Measurements from ENCODE around the gene MRPS27. TPM values are rescaled to one million over a fixed set of nuclear protein-coding genes. Genes with fewer than 3 reads are reported as not detected.
"Not testable (repeated sequence)": the region's sequence is repeated elsewhere in the genome, so short reads cannot be mapped to it uniquely, and the experiment has no call there.

The MRPS27 gene
- total RNA-seq, 2 experiments from 2014 or later = 25.0 to 26.1 TPM

DNA sequence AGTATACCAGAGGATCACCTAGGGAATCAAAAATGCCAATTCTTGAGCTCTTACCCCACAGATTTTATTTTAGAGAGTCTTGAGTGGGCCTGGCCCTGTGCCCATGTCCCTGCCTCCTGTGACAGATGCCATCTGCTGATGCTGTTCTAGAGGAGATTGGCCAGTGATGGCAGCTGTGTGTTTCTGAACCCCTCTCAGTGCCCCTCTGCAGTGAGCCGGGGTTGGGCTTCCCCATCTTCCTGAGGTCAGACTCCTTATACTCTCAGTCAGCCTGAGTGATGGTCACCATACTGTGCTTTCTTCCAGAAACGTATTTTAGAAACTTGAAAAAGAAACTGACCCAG is 6.2 kb upstream of the MRPS27 start:
- H3K36me3 ChIP-seq (ENCODE audit: insufficient read depth, low read length) = peaks cover 52% of the 10 kb centered on the region
- POLR2A ChIA-PET = no interaction called here
- Mint-ChIP-seq H3K27me3 (no peaks in the 10 kb centered on the region), H3K27ac (no peak overlapping the region), H3K9me3 (no peaks in the 10 kb centered on the region), H3K4me1 (ENCODE audit: low read depth) (peaks cover 8% of the 10 kb centered on the region), H3K36me3 (ENCODE audit: low read depth) (peaks cover 72% of the 10 kb centered on the region), H3K4me3 (no peak overlapping the region)
- no peaks in the 10 kb centered on the region for H3K9me3 ChIP-seq (ENCODE audit: control insufficient read depth in 1 of 2, insufficient read depth in 1 of 2, low read length in 2 of 2)
- intact Hi-C loops (cut with DNase I, micrococcal nuclease) = loop anchor here in 1 of 2 experiments (10.0 kb wide), 1 partner anchor 1239 kb away; the partner anchor contains the start of genes ANKRA2 and UTP15
- no peaks in the 10 kb centered on the region for H3K27me3 ChIP-seq (ENCODE audit: control insufficient read depth in 1 of 2, insufficient read depth in 2 of 2, low read length in 2 of 2)
- ATAC-seq (ENCODE audit: poor library complexity) (no peak), DNase-seq (no peak)
- H3K4me1 ChIP-seq (ENCODE audit: insufficient read depth, low read length) = no peaks in the 10 kb centered on the region
- H3K4me3 ChIP-seq (ENCODE audit: low read length) = no peak overlapping the region
- CTCF ChIA-PET = interaction anchor here (0.8 kb wide), 1 partner anchor 22 kb away, joined by 3 read pairs; no protein-coding TSS in a partner anchor
- TF ChIP-seq CTCF (IDR thresholded peaks at IDR 0.05) = no peak
- no peak overlapping the region for H3K27ac ChIP-seq (ENCODE audit: low read depth in 1 of 2, low read length in 2 of 2)

- H3K36me3 ChIP-seq (ENCODE audit: insufficient read depth, low read length) = peaks cover 47% of the 10 kb centered on the region
- intact Hi-C loops (cut with DNase I, micrococcal nuclease) = loop anchor here in 1 of 2 experiments (10.0 kb wide), 1 partner anchor 1239 kb away; the partner anchor contains the start of genes ANKRA2 and UTP15
Measured at GRCh38 chr5:72325566-72326305, 5.7 kb upstream of the MRPS27 start.

GRCh38 chr5:72324189-72324825 is 4.3 kb upstream of the MRPS27 start:
- no peaks in the 10 kb centered on the region for H3K27me3 Mint-ChIP-seq
- ATAC-seq (ENCODE audit: poor library complexity) (no peak), DNase-seq (no peak)
- peaks cover 17% of the 10 kb centered on the region for H3K4me1 Mint-ChIP-seq (ENCODE audit: low read depth)
- no peaks in the 10 kb centered on the region for H3K9me3 Mint-ChIP-seq
- H3K27me3 ChIP-seq (ENCODE audit: control insufficient read depth in 1 of 2, insufficient read depth in 2 of 2, low read length in 2 of 2) = no peaks in the 10 kb centered on the region
- no peak overlapping the region for H3K27ac ChIP-seq (ENCODE audit: low read depth in 1 of 2, low read length in 2 of 2)
- H3K27ac Mint-ChIP-seq = no peak overlapping the region
- POLR2A ChIA-PET = no interaction called here
- H3K4me3 Mint-ChIP-seq = peak overlapping the region; percentile 20
- H3K4me1 ChIP-seq (ENCODE audit: insufficient read depth, low read length) = peaks cover 13% of the 10 kb centered on the region
- intact Hi-C loops (cut with DNase I, micrococcal nuclease) = loop anchor here in 1 of 2 experiments (5.0 to 10.0 kb wide), 2 partner anchors 1173 to 1240 kb away; partner anchors contain the start of genes ANKRA2, BTF3 and UTP15
- CTCF ChIA-PET = no interaction called here
- H3K9me3 ChIP-seq (ENCODE audit: control insufficient read depth in 1 of 2, insufficient read depth in 1 of 2, low read length in 2 of 2) = no peaks in the 10 kb centered on the region
- peaks cover 63% of the 10 kb centered on the region for H3K36me3 Mint-ChIP-seq (ENCODE audit: low read depth)
- no peak for TF ChIP-seq CTCF (IDR thresholded peaks at IDR 0.05)
- H3K36me3 ChIP-seq (ENCODE audit: insufficient read depth, low read length) = peaks cover 43% of the 10 kb centered on the region
- H3K4me3 ChIP-seq (ENCODE audit: low read length) = no peak overlapping the region

More at GRCh38 chr5:72325566-72326305, 5.7 kb upstream of the MRPS27 start:
- Histone ChIP-seq H3K4me3 (ENCODE audit: low read length) (no peak overlapping the region), H3K27me3 (ENCODE audit: control insufficient read depth in 1 of 2, insufficient read depth in 2 of 2, low read length in 2 of 2) (no peaks in the 10 kb centered on the region), H3K27ac (ENCODE audit: low read depth in 1 of 2, low read length in 2 of 2) (no peak overlapping the region), H3K9me3 (ENCODE audit: control insufficient read depth in 1 of 2, insufficient read depth in 1 of 2, low read length in 2 of 2) (no peaks in the 10 kb centered on the region), H3K4me1 (ENCODE audit: insufficient read depth, low read length) (peaks cover 3% of the 10 kb centered on the region)
- POLR2A ChIA-PET = no interaction called here
- CTCF ChIA-PET = interaction anchor here (0.8 kb wide), 1 partner anchor 21 kb away, joined by 3 read pairs; no protein-coding TSS in a partner anchor
- no peak overlapping the region for H3K27ac Mint-ChIP-seq
- H3K9me3 Mint-ChIP-seq = no peaks in the 10 kb centered on the region
- no peaks in the 10 kb centered on the region for H3K27me3 Mint-ChIP-seq
- H3K4me1 Mint-ChIP-seq (ENCODE audit: low read depth) = peaks cover 8% of the 10 kb centered on the region
- ATAC-seq (ENCODE audit: poor library complexity) = no peak
- H3K36me3 Mint-ChIP-seq (ENCODE audit: low read depth) = peaks cover 66% of the 10 kb centered on the region
- no peak for DNase-seq
- H3K4me3 Mint-ChIP-seq = no peak overlapping the region
- no peak for TF ChIP-seq CTCF (IDR thresholded peaks at IDR 0.05)

DNA sequence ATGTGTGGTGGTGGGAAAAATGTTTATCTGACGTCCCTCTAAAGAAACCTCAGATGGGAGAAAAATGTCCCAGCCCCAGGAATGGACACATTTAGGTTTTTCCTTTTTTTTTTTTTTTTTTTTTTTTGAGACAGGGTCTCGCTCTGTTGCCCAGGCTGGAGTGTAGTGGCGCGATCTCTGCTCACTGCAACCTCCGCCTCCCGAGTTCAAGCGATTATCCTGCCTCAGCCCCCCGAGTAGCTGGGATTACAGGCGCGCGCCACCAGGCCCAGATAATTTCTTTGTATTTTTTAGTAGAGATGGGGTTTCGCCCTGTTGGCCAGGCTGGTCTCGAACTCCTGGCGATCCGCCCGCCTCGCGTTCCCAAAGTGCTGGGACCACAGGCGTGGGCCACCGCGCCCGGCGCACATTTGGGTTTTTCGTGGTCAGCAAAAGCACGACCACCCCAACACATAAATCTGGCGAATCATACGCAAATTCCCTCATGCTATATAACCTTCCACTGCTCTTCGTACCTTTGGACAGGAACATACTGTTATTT is 535 bp downstream of the MRPS27 start:
- ChIA-PET CTCF (interaction anchor here (0.7 to 7.8 kb wide), 3 partner anchors 11 to 718 kb away, joined by 3 to 75 read pairs (median 4); no protein-coding TSS in a partner anchor), POLR2A (interaction anchor here (0.7 to 3.4 kb wide), 5 partner anchors 11 to 1179 kb away, joined by 3 to 59 read pairs (median 4); partner anchors contain the start of genes BTF3 and FCHO2)
- not testable (repeated sequence) for H3K27me3 ChIP-seq (ENCODE audit: control insufficient read depth in 1 of 2, insufficient read depth in 2 of 2, low read length in 2 of 2); H3K9me3 Mint-ChIP-seq; H3K27me3 Mint-ChIP-seq; H3K9me3 ChIP-seq (ENCODE audit: control insufficient read depth in 1 of 2, insufficient read depth in 1 of 2, low read length in 2 of 2); ATAC-seq (ENCODE audit: poor library complexity)
- Mint-ChIP-seq H3K27ac (peak overlapping the region; percentile 92), H3K36me3 (ENCODE audit: low read depth) (peaks cover 40% of the 10 kb centered on the region), H3K4me1 (ENCODE audit: low read depth) (peaks cover 40% of the 10 kb centered on the region), H3K4me3 (peak overlapping the region; percentile 98)
- H3K4me3 ChIP-seq (ENCODE audit: low read length) = peak overlapping the region; percentile 94
- DNase-seq = peak in 2 of 14 experiments; percentile 12 to 25
- peak overlapping the region; percentile 47 to 70 for H3K27ac ChIP-seq (ENCODE audit: low read depth in 1 of 2, low read length in 2 of 2)
- H3K4me1 ChIP-seq (ENCODE audit: insufficient read depth, low read length) = peaks cover 19% of the 10 kb centered on the region
- intact Hi-C loops (cut with DNase I, micrococcal nuclease) = loop anchor here in 1 of 2 experiments (10.0 kb wide), 1 partner anchor 635 kb away; the partner anchor contains the start of gene FCHO2
- H3K36me3 ChIP-seq (ENCODE audit: insufficient read depth, low read length) = peaks cover 15% of the 10 kb centered on the region

Measured in CD4-positive, alpha-beta T cell (primary cell).